DND-41 (cell line): ENCODE results near the gene TAOK3.

ENCODE experiments used
- EZH2 ChIP-seq: IDR thresholded peaks from 3 replicates; pipeline ENCODE4 v1.6.1; 2012; ENCODE audit warnings: borderline replicate concordance, low read depth, mild to moderate bottlenecking, moderate library complexity, low read length, inconsistent platforms; ENCODE audit not compliant: severe bottlenecking
- TF ChIP-seq, protein P1 (sequence below): IDR thresholded peaks from 2 replicates; pipeline ENCODE4 v1.5.1; 2012; ENCODE audit warnings: borderline replicate concordance, low read length, moderate library complexity, mild to moderate bottlenecking; ENCODE audit not compliant: poor library complexity, severe bottlenecking; ENCODE audit errors: extremely low read depth

- TF ChIP-seq, protein P1, sequence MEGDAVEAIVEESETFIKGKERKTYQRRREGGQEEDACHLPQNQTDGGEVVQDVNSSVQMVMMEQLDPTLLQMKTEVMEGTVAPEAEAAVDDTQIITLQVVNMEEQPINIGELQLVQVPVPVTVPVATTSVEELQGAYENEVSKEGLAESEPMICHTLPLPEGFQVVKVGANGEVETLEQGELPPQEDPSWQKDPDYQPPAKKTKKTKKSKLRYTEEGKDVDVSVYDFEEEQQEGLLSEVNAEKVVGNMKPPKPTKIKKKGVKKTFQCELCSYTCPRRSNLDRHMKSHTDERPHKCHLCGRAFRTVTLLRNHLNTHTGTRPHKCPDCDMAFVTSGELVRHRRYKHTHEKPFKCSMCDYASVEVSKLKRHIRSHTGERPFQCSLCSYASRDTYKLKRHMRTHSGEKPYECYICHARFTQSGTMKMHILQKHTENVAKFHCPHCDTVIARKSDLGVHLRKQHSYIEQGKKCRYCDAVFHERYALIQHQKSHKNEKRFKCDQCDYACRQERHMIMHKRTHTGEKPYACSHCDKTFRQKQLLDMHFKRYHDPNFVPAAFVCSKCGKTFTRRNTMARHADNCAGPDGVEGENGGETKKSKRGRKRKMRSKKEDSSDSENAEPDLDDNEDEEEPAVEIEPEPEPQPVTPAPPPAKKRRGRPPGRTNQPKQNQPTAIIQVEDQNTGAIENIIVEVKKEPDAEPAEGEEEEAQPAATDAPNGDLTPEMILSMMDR = no peak
- no peak for TF ChIP-seq EZH2
Observed at GRCh38 chr12:118409834-118410233, 37.1 kb upstream of the TAOK3 start.
